HEK293T (cell line): ENCODE measurements around the gene KRTAP5-1.

Source experiments
- ARNT ChIP-seq: fragments of 450-650 bp; IDR thresholded peaks from 2 replicates; pipeline ENCODE4 v1.6.1; 2017; ENCODE audit warnings: mild to moderate bottlenecking
- CTBP1 ChIP-seq: fragments of 450-650 bp; IDR thresholded peaks from 2 replicates; pipeline ENCODE4 v1.6.1; 2016; ENCODE audit warnings: borderline replicate concordance
- FOXM1 ChIP-seq: fragments of 450-650 bp; IDR thresholded peaks from 2 replicates; pipeline ENCODE4 v1.6.1; 2017; ENCODE audit warnings: mild to moderate bottlenecking, borderline replicate concordance
- LEF1 ChIP-seq: fragments of 450-650 bp; IDR thresholded peaks from 2 replicates; pipeline ENCODE4 v1.6.1; 2017; ENCODE audit warnings: mild to moderate bottlenecking, borderline replicate concordance
- PKNOX1 ChIP-seq: fragments of 450-650 bp; IDR thresholded peaks from 2 replicates; pipeline ENCODE4 v1.6.1; 2016
- SP1 ChIP-seq: fragments of 450-650 bp; IDR thresholded peaks from 2 replicates; pipeline ENCODE4 v1.6.1; 2017

GRCh38 chr11:1630271-1630670 is 45.2 kb upstream of the KRTAP5-1 start:
- TF ChIP-seq PKNOX1 (no peak), LEF1 (no peak), SP1 (no peak), CTBP1 (no peak), ARNT (no peak), FOXM1 (no peak)
